Kidney epithelial cell (primary cell): Measurements from ENCODE around the gene SHANK1. TPM values are rescaled to one million over a fixed set of nuclear protein-coding genes. Genes with fewer than 3 reads are reported as not detected.

Experiments
- DNase-seq: peaks from one replicate; pipeline ENCODE4 v3.0.0-alpha.2; 2010; ENCODE audit warnings: low read depth
- H3K27me3 ChIP-seq: 2 replicates; pipeline ENCODE4 v1.6.0; 2011; ENCODE audit warnings: low read length; ENCODE audit not compliant: control insufficient read depth, insufficient read depth
- H3K36me3 ChIP-seq: 2 replicates; pipeline ENCODE4 v1.5.1; 2011; ENCODE audit warnings: low read length; ENCODE audit not compliant: control insufficient read depth, insufficient read depth
- H3K4me3 ChIP-seq: 2 replicates; pipeline ENCODE4 v1.5.1; 2011; ENCODE audit warnings: low read depth, mild to moderate bottlenecking, control low read depth, low read length
- CTCF ChIP-seq: IDR thresholded peaks from 2 replicates; pipeline ENCODE4 v1.5.1; 2011; ENCODE audit warnings: mild to moderate bottlenecking, moderate library complexity, low read length, control low read depth, inconsistent platforms; ENCODE audit not compliant: insufficient read depth, poor library complexity, severe bottlenecking
- total RNA-seq: library from RNA; depleted of rRNA; stranded (reverse); fragments of >200 nt; gene quantifications from 2 replicates; pipeline ENCODE4 v1.2.3, GENCODE V29; 2015

The SHANK1 gene
- total RNA-seq, 1 donor from 2014 or later = 1.6 TPM

- DNase-seq = no peak
- no peak for TF ChIP-seq CTCF
- H3K4me3 ChIP-seq = peak within 1 kb of the TSS; percentile 59
- no peaks in the 10 kb centered on the region for H3K36me3 ChIP-seq
- H3K27me3 ChIP-seq = peaks cover 16% of the 10 kb centered on the region
Measured at GRCh38 chr19:50723069-50723468, 3.5 kb upstream of the SHANK1 start, which contains the start of gene CLEC11A. CLEC11A (plus strand) TSS chr19:50723364; CDS start chr19:50723526, 162 bp downstream.

GRCh38 chr19:50722201-50723013, 2.8 kb upstream of the SHANK1 start:
- no peaks in the 10 kb centered on the region for H3K36me3 ChIP-seq
- no peak for DNase-seq
- peaks cover 23% of the 10 kb centered on the region for H3K27me3 ChIP-seq
- H3K4me3 ChIP-seq = no peak overlapping the region
- no peak for TF ChIP-seq CTCF

- no peak for TF ChIP-seq CTCF
- no peak for DNase-seq
- H3K36me3 ChIP-seq = no peaks in the 10 kb centered on the region
- peaks cover 28% of the 10 kb centered on the region for H3K27me3 ChIP-seq
- H3K4me3 ChIP-seq = no peak overlapping the region
Measured at GRCh38 chr19:50721441-50722137, 2.0 kb upstream of the SHANK1 start.

GRCh38 chr19:50720921-50721381, 1.3 kb upstream of the SHANK1 start:
- no peak overlapping the region for H3K4me3 ChIP-seq
- peak; percentile 2 for TF ChIP-seq CTCF
- no peaks in the 10 kb centered on the region for H3K36me3 ChIP-seq
- H3K27me3 ChIP-seq = peaks cover 28% of the 10 kb centered on the region
- DNase-seq = no peak

- Histone ChIP-seq H3K4me3 (no peak overlapping the region), H3K27me3 (peaks cover 30% of the 10 kb centered on the region), H3K36me3 (no peaks in the 10 kb centered on the region)
- DNase-seq = no peak
- no peak for TF ChIP-seq CTCF
Measured at GRCh38 chr19:50720181-50720920, 749 bp upstream of the SHANK1 start.
